ENCODE measurements around the gene TRIP12.

The TRIP12 gene

DNA sequence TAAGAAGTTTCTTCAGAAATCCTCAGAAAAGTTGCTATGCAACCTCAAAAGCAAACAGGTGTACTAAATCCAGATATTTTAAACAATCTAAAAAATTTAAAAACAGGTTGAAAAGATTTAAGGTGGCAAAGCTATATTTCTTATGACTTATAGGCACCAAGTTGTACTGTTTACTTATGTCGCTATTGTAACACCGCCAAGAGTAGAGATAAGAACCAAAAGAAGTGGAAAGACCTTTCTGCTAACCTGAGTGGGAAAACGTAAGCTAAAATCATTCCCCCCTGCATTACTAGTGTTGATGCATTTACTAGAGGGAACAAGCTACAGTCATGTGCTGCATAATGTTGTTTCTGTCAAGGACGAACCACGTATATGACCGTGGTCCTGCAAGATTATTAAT lies 83.1 kb downstream of the TRIP12 start:
- Histone ChIP-seq H3K4me3 (replicated peaks; ENCODE audit: insufficient read depth, low read length) (no peak overlapping the region), H3K27me3 (ENCODE audit: insufficient read depth, poor library complexity, severe bottlenecking) (no peaks in the 10 kb centered on the region), H3K27ac (replicated peaks) (no peak overlapping the region)
- DNase-seq (ENCODE audit: low read depth in 1 of 2, low spot score in 1 of 2) = no peak
- TF ChIP-seq GABPA (IDR thresholded peaks at IDR 0.05; ENCODE audit: low read depth) = no peak
- TF ChIP-seq, protein P1, sequence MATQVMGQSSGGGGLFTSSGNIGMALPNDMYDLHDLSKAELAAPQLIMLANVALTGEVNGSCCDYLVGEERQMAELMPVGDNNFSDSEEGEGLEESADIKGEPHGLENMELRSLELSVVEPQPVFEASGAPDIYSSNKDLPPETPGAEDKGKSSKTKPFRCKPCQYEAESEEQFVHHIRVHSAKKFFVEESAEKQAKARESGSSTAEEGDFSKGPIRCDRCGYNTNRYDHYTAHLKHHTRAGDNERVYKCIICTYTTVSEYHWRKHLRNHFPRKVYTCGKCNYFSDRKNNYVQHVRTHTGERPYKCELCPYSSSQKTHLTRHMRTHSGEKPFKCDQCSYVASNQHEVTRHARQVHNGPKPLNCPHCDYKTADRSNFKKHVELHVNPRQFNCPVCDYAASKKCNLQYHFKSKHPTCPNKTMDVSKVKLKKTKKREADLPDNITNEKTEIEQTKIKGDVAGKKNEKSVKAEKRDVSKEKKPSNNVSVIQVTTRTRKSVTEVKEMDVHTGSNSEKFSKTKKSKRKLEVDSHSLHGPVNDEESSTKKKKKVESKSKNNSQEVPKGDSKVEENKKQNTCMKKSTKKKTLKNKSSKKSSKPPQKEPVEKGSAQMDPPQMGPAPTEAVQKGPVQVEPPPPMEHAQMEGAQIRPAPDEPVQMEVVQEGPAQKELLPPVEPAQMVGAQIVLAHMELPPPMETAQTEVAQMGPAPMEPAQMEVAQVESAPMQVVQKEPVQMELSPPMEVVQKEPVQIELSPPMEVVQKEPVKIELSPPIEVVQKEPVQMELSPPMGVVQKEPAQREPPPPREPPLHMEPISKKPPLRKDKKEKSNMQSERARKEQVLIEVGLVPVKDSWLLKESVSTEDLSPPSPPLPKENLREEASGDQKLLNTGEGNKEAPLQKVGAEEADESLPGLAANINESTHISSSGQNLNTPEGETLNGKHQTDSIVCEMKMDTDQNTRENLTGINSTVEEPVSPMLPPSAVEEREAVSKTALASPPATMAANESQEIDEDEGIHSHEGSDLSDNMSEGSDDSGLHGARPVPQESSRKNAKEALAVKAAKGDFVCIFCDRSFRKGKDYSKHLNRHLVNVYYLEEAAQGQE (IDR thresholded peaks at IDR 0.05; ENCODE audit: insufficient replicate concordance, low read depth) = no peak
- TF ChIP-seq, protein P2, sequence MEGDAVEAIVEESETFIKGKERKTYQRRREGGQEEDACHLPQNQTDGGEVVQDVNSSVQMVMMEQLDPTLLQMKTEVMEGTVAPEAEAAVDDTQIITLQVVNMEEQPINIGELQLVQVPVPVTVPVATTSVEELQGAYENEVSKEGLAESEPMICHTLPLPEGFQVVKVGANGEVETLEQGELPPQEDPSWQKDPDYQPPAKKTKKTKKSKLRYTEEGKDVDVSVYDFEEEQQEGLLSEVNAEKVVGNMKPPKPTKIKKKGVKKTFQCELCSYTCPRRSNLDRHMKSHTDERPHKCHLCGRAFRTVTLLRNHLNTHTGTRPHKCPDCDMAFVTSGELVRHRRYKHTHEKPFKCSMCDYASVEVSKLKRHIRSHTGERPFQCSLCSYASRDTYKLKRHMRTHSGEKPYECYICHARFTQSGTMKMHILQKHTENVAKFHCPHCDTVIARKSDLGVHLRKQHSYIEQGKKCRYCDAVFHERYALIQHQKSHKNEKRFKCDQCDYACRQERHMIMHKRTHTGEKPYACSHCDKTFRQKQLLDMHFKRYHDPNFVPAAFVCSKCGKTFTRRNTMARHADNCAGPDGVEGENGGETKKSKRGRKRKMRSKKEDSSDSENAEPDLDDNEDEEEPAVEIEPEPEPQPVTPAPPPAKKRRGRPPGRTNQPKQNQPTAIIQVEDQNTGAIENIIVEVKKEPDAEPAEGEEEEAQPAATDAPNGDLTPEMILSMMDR (IDR thresholded peaks at IDR 0.05; ENCODE audit: insufficient read depth, low read length) = no peak
- TF ChIP-seq SPI1 (IDR thresholded peaks at IDR 0.05; ENCODE audit: borderline replicate concordance, low read depth) = no peak
- TF ChIP-seq POLR2AphosphoS5 (IDR thresholded peaks at IDR 0.05; ENCODE audit: low read depth) = no peak

DNA sequence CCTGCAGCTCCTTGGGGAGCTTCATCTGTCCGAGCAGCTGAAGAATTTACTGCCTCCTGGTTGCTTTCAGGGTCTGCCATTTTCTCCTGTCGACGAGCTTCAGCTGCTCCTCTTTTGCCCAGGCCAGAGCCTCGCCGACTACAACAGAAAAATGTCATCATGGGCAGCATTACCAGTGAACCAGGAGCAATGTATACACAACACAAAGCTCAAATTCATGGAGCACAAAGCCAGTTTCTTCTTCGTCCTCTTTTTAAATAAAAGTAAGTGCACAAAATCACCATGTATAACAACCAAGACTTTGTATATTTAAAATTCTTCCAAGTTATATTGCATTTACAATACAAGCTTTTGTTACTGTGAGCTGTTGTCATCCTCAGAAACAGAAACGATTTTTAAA lies 85.0 kb downstream of the TRIP12 start:
- Histone ChIP-seq H3K4me3 (replicated peaks; ENCODE audit: insufficient read depth, low read length) (no peak overlapping the region), H3K27ac (replicated peaks) (no peak overlapping the region), H3K27me3 (ENCODE audit: insufficient read depth, poor library complexity, severe bottlenecking) (no peaks in the 10 kb centered on the region)
- no peak for DNase-seq (ENCODE audit: low read depth in 1 of 2, low spot score in 1 of 2)
- TF ChIP-seq, protein P1 (IDR thresholded peaks at IDR 0.05; ENCODE audit: insufficient replicate concordance, low read depth) = no peak
- TF ChIP-seq, protein P2 (IDR thresholded peaks at IDR 0.05; ENCODE audit: insufficient read depth, low read length) = no peak
- TF ChIP-seq GABPA (IDR thresholded peaks at IDR 0.05; ENCODE audit: low read depth) = no peak
- no peak for TF ChIP-seq SPI1 (IDR thresholded peaks at IDR 0.05; ENCODE audit: borderline replicate concordance, low read depth)
- no peak for TF ChIP-seq POLR2AphosphoS5 (IDR thresholded peaks at IDR 0.05; ENCODE audit: low read depth)

GRCh38 chr2:229835596-229836283 lies 86.1 kb downstream of the TRIP12 start:
- H3K4me3 ChIP-seq (replicated peaks; ENCODE audit: insufficient read depth, low read length) = no peak overlapping the region
- TF ChIP-seq SPI1 (IDR thresholded peaks at IDR 0.05; ENCODE audit: borderline replicate concordance, low read depth) = no peak
- TF ChIP-seq, protein P1 (IDR thresholded peaks at IDR 0.05; ENCODE audit: insufficient replicate concordance, low read depth) = no peak
- TF ChIP-seq POLR2AphosphoS5 (IDR thresholded peaks at IDR 0.05; ENCODE audit: low read depth) = no peak
- no peak for TF ChIP-seq GABPA (IDR thresholded peaks at IDR 0.05; ENCODE audit: low read depth)
- TF ChIP-seq, protein P2 (IDR thresholded peaks at IDR 0.05; ENCODE audit: insufficient read depth, low read length) = no peak
- DNase-seq (ENCODE audit: low read depth in 1 of 2, low spot score in 1 of 2) = no peak
- H3K27ac ChIP-seq (replicated peaks) = no peak overlapping the region
- no peaks in the 10 kb centered on the region for H3K27me3 ChIP-seq (ENCODE audit: insufficient read depth, poor library complexity, severe bottlenecking)
